ENCODE data around the gene SPATA1. TPM values are rescaled to one million over a fixed set of nuclear protein-coding genes. Genes with fewer than 3 reads are reported as not detected.
A peak's percentile ranks its signal among the peaks of the same experiment; 100 is the strongest.

The SPATA1 gene
- total RNA-seq, 4 donors from 2014 or later = 0.18 to 1.9 (median 1.1) TPM; not detected in 1

DNA sequence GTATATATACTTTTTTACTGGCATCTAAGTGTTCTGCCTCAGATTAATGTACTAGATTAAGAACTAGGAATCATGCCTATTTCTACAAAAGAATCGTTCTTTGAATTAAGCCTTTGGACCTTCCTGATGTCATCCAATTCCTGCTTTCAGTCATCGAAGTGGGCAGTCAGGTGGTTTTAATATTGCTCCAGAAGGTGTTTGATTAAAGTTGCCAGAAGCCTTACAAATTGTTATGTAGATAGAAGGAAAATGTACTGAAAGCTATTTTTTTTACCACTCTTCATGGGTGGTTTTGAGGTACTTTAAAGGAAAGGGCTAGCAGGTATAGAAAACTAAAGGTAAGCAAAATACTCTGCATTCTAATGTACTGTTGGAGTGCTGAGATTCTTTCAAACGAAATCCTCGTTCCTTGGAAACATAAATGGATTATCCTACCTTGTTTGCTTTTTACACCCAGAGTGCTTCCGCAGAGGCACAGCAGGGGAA lies 67.3 kb downstream of the SPATA1 start:
- H3K4me1 ChIP-seq = peaks cover 0 to 15% (median 6%) of the 10 kb centered on the region in 4 donors
- no peaks in the 10 kb centered on the region for H3K27me3 ChIP-seq
- TF ChIP-seq CTCF (IDR thresholded peaks at IDR 0.05) = no peak
- TF ChIP-seq POLR2A (IDR thresholded peaks at IDR 0.05) = no peak
- DNase-seq = no peak
- peaks cover 0 to 2% (median 0%) of the 10 kb centered on the region in 3 donors for H3K36me3 ChIP-seq
- peak overlapping the region; percentile 51 to 73 (median 64) for H3K4me3 ChIP-seq
- no peaks in the 10 kb centered on the region for H3K9me3 ChIP-seq
- peak overlapping the region; percentile 95 to 99 (median 96) for H3K27ac ChIP-seq

DNA sequence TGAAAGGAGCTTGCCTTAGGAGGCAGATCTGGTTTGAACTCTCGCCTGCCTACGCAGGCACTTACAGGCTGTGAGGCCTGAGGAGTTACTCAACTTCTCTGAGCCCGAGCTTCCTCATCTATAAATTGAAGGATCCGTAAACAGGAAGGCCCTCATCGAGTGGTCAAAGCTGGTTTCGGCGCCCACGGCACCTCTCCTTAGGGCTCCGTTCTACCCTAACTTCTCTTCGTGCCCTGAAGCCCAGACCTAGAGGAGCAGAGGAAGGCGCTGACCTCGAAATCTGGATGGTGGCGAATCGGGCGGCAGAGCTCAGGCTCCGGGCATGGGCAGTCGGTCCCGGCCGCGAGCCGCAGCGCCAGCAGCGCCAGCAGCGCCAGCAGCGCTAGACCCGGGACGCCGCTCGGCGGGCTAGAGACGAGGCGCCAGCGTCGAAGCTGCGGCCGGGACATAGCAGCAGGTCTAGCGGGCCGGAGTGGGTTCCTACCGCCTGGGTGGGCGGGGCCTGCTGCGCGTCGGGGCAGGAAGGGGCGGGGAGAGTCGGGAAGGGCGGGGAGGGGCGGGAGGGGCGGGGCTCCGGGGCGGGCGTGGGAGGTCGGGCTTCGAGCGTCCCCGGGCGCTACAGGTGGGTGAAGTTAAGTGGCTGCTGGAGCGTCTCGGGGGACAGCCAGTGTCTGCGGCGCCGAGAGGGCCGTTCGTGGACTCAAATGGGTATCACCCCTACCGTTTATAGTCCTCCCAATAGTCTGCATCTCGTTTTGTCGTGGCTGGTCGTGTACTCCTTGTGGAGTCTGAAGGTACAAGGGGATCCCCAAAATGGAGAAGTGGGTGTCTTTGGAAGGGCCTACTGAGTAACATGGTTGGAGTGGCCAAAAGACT lies 68.0 kb downstream of the SPATA1 start, which contains the start of gene CTBS:
CTBS (minus strand) TSS at position 474 of the 876 bp plus-strand sequence; CDS start at position 449, 25 bp downstream.
- Histone ChIP-seq H3K27me3 (no peaks in the 10 kb centered on the region), H3K27ac (peak within 1 kb of the TSS; percentile 95 to 99 (median 96))

GRCh38 chr1:84574936-84575335 lies 68.8 kb downstream of the SPATA1 start:
- Histone ChIP-seq H3K4me3 (peak overlapping the region; percentile 51 to 73 (median 64)), H3K36me3 (no peaks in the 10 kb centered on the region), H3K27ac (peak overlapping the region in 3 of 4 donors; percentile 96 to 99 (median 97)), H3K4me1 (peaks cover 0 to 15% (median 6%) of the 10 kb centered on the region in 4 donors), H3K9me3 (no peaks in the 10 kb centered on the region), H3K27me3 (no peaks in the 10 kb centered on the region)
- TF ChIP-seq CTCF (IDR thresholded peaks at IDR 0.05) (no peak), POLR2A (IDR thresholded peaks at IDR 0.05) (no peak)
- no peak for DNase-seq

More for the DNA sequence above, 68.0 kb downstream of the SPATA1 start, which contains the start of gene CTBS:
- peak; percentile 89 to 96 (median 93) for DNase-seq
- TF ChIP-seq POLR2A (IDR thresholded peaks at IDR 0.05) (peak; percentile 67 to 88), CTCF (IDR thresholded peaks at IDR 0.05) (peak in 1 of 6 experiments; percentile 9)
- Histone ChIP-seq H3K9me3 (no peaks in the 10 kb centered on the region), H3K4me1 (peaks cover 0 to 15% (median 6%) of the 10 kb centered on the region in 4 donors), H3K36me3 (no peaks in the 10 kb centered on the region), H3K4me3 (peak within 1 kb of the TSS; percentile 51 to 73 (median 64))

- H3K27ac ChIP-seq = no peak overlapping the region
These were observed 75.5 kb downstream of the SPATA1 start for GRCh38 chr1:84581648-84582047.

More at GRCh38 chr1:84581648-84582047, 75.5 kb downstream of the SPATA1 start:
- H3K27me3 ChIP-seq = no peaks in the 10 kb centered on the region
- TF ChIP-seq POLR2A (IDR thresholded peaks at IDR 0.05) (no peak), CTCF (IDR thresholded peaks at IDR 0.05) (no peak)
- H3K4me3 ChIP-seq = no peak overlapping the region
- no peaks in the 10 kb centered on the region for H3K9me3 ChIP-seq
- H3K4me1 ChIP-seq = no peaks in the 10 kb centered on the region
- H3K36me3 ChIP-seq = no peaks in the 10 kb centered on the region
- DNase-seq = no peak

Measured in Peyer's patch (tissue), 4 donors.